Measurements from ENCODE around the gene MTURN. TPM values are rescaled to one million over a fixed set of nuclear protein-coding genes. Genes with fewer than 3 reads are reported as not detected.

Gene MTURN
- total and polyA plus RNA-seq, 2 donors (not counting 3 experiments of a cell fraction or from before 2014, with no cell fraction given) = 4.9 to 6.6 TPM

DNA sequence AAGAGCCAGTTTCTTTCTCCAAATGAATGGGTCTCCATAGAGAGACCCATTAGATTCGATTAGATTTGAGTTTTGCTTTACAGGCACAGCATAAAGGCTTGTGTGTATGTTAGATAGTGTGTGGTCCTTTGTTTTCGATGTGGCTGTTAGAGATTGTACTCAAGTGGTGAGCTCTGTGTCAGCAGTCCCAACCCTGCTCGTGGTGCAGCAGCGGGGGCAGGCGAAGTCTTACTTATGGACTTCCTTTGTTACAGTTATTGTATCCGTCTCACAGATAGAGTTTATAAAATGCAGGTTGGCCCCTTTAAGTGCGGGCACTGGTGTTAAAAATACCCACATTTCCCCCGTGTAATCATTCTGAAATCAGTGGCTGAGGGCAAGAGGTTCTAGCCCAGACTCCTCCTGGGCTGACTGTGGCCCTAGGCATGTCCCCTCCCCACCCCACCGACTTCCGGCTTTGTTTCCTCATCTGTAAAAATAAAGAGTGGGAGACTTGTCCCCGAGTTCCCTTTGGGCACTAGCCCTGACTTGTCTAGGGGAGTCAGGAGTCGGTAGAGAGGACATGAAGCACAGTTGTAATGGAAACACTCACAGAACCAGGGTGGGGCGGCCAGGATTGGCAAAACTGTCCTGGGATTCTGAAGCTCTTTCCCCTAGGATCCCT lies 28.6 kb downstream of the MTURN start:
- ChIA-PET POLR2A (no interaction called here), CTCF (interaction anchor here (0.6 to 3.0 kb wide), 16 partner anchors 9 to 400 kb away, joined by 3 to 46 read pairs (median 4); no protein-coding TSS in a partner anchor)
- dilution Hi-C loops (cut with MboI; ENCODE audit: extremely low pct_ligation_motif_present, low sequenced_read_pairs) (no loop called here), intact Hi-C loops (cut with micrococcal nuclease) (loop anchor here (5.0 kb wide), 1 partner anchor 304 kb away; no protein-coding TSS in a partner anchor)
- no peaks in the 10 kb centered on the region for H3K9me1 ChIP-seq (replicated peaks; ENCODE audit: control insufficient read depth, extremely low read depth, insufficient read depth, low read length)
- no peaks in the 10 kb centered on the region for H3K9me3 ChIP-seq (replicated peaks; ENCODE audit: control insufficient read depth, insufficient read depth, low read length)
- no peaks in the 10 kb centered on the region for H3K79me2 ChIP-seq (ENCODE audit: control insufficient read depth, insufficient read depth, low read length)
- no peaks in the 10 kb centered on the region for H3K36me3 ChIP-seq (ENCODE audit: control insufficient read depth in 2 of 2, extremely low read depth in 1 of 2, insufficient read depth in 2 of 2, low read length in 2 of 2)
- peak overlapping the region; percentile 71 for H3K27ac ChIP-seq (ENCODE audit: insufficient read depth, low read depth, low read length)
- DNase-seq (ENCODE audit: low read depth, low spot score) (peak; percentile 62), FAIRE-seq (peak; percentile 81)
- H3K4me3 ChIP-seq (replicated peaks in 1 of 3; ENCODE audit: insufficient read depth in 1 of 3, low read depth in 1 of 3, low read length in 3 of 3) = no peak overlapping the region
- TF ChIP-seq MAX (IDR thresholded peaks at IDR 0.05; ENCODE audit: insufficient read depth, insufficient read length) (no peak), JUN (IDR thresholded peaks at IDR 0.05; ENCODE audit: borderline replicate concordance, insufficient read depth, insufficient read length, low read depth) (no peak), EZH2 (IDR thresholded peaks at IDR 0.05; ENCODE audit: borderline replicate concordance, low read depth, low read length, severe bottlenecking) (no peak), POLR2AphosphoS5 (IDR thresholded peaks at IDR 0.05; ENCODE audit: insufficient read depth, low read depth, low read length) (no peak), GATA2 (IDR thresholded peaks at IDR 0.05; ENCODE audit: insufficient read depth, insufficient read length, low read depth, low read length) (peak; percentile 79), POLR2A (IDR thresholded peaks at IDR 0.05; ENCODE audit: low read depth, low read length) (no peak)
- TF ChIP-seq, protein P1, sequence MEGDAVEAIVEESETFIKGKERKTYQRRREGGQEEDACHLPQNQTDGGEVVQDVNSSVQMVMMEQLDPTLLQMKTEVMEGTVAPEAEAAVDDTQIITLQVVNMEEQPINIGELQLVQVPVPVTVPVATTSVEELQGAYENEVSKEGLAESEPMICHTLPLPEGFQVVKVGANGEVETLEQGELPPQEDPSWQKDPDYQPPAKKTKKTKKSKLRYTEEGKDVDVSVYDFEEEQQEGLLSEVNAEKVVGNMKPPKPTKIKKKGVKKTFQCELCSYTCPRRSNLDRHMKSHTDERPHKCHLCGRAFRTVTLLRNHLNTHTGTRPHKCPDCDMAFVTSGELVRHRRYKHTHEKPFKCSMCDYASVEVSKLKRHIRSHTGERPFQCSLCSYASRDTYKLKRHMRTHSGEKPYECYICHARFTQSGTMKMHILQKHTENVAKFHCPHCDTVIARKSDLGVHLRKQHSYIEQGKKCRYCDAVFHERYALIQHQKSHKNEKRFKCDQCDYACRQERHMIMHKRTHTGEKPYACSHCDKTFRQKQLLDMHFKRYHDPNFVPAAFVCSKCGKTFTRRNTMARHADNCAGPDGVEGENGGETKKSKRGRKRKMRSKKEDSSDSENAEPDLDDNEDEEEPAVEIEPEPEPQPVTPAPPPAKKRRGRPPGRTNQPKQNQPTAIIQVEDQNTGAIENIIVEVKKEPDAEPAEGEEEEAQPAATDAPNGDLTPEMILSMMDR (IDR thresholded peaks at IDR 0.05; ENCODE audit: extremely low read depth in 1 of 2, insufficient read depth in 1 of 2, low read depth in 1 of 2, low read length in 2 of 2) = no peak
- H3K9ac ChIP-seq (replicated peaks; ENCODE audit: extremely low read depth, insufficient read depth, low read length) = peak overlapping the region; percentile 23
- H3K4me2 ChIP-seq (ENCODE audit: insufficient read depth, low read length) = peak overlapping the region; percentile 84
- peak overlapping the region; percentile 91 for H2AFZ ChIP-seq (ENCODE audit: low read depth, low read length)
- H3K4me1 ChIP-seq (ENCODE audit: control insufficient read depth, extremely low read depth, insufficient read depth, low read length) = peaks cover 31% of the 10 kb centered on the region
- no peaks in the 10 kb centered on the region for H4K20me1 ChIP-seq (replicated peaks; ENCODE audit: control insufficient read depth, extremely low read depth, insufficient read depth, low read length)
- BruUV-seq (replicated peaks) = no TSS peak
- H3K27me3 ChIP-seq (ENCODE audit: control insufficient read depth in 2 of 2, insufficient read depth in 2 of 2, low read length in 2 of 2) = no peaks in the 10 kb centered on the region

Measured in endothelial cell of umbilical vein (primary cell).